ENCODE data around the gene ONECUT3. TPM values are rescaled to one million over a fixed set of nuclear protein-coding genes. Genes with fewer than 3 reads are reported as not detected.

Gene ONECUT3
- total and polyA plus RNA-seq, 10 of the 15 experiments (the other 5 are each of a cell fraction or from before 2014, with no cell fraction given), result not detected

- Histone ChIP-seq H3K79me2 (ENCODE audit: control insufficient read depth, insufficient read depth, low read length) (no peaks in the 10 kb centered on the region), H3K36me3 (ENCODE audit: control insufficient read depth in 2 of 2, insufficient read depth in 2 of 2, low read length in 1 of 2) (no peaks in the 10 kb centered on the region), H3K27ac (ENCODE audit: control insufficient read depth, insufficient read depth) (no peak overlapping the region), H4K20me1 (ENCODE audit: control insufficient read depth, insufficient read depth) (no peaks in the 10 kb centered on the region), H2AFZ (ENCODE audit: control insufficient read depth, low read depth, low read length) (no peak overlapping the region), H3K9me3 (replicated peaks; ENCODE audit: control insufficient read depth, insufficient read depth, low read length) (no peaks in the 10 kb centered on the region; the same call in 2 of the 3 replicates), H3K9ac (ENCODE audit: control insufficient read depth, insufficient read depth, low read length) (no peak overlapping the region), H3K4me3 (no peak overlapping the region), H3K4me1 (ENCODE audit: control insufficient read depth, insufficient read depth, low read length) (no peaks in the 10 kb centered on the region), H3K27me3 (replicated peaks in 1 of 2; ENCODE audit: control insufficient read depth in 2 of 2, insufficient read depth in 2 of 2, low read length in 1 of 2) (peaks cover 6 to 10% of the 10 kb centered on the region in 2 experiments), H3K4me2 (ENCODE audit: control insufficient read depth, insufficient read depth) (no peak overlapping the region)
- RAD21 ChIA-PET (ENCODE audit: unreplicated experiment), result no interaction called here
- no peak for TF ChIP-seq SIN3A (IDR thresholded peaks at IDR 0.05; ENCODE audit: low read depth, low read length)
- no peak for TF ChIP-seq DPF2 (IDR thresholded peaks at IDR 0.05)
- no peak for TF ChIP-seq ZNF207 (IDR thresholded peaks at IDR 0.05; ENCODE audit: borderline replicate concordance)
- 0 out of 2 replicates have a peak, but pooled peaks have one; percentile 5 for TF ChIP-seq RAD21 (IDR thresholded peaks at IDR 0.05; ENCODE audit: insufficient read depth, low read depth, low read length)
- no peak for TF ChIP-seq MEF2B (IDR thresholded peaks at IDR 0.05; ENCODE audit: partially characterized antibody, poor library complexity, severe bottlenecking)
- no peak for TF ChIP-seq HDAC2 (IDR thresholded peaks at IDR 0.05)
- TF ChIP-seq CREB1 (IDR thresholded peaks at IDR 0.05; ENCODE audit: low read depth), result no peak
- TF ChIP-seq FOXK2 (IDR thresholded peaks at IDR 0.05), result no peak
- FAIRE-seq, result no peak
- ATAC-seq, result no peak
- no TSS peak for BruUV-seq (replicated peaks)
- POLR2A ChIA-PET, result no interaction called here
- in situ Hi-C loops (cut with MboI) (no loop called here), intact Hi-C loops (cut with micrococcal nuclease; ENCODE audit: unreplicated experiment) (no loop called here)
- SMC1A ChIA-PET (ENCODE audit: uncharacterized antibody, unreplicated experiment), result interaction anchor here (1.2 kb wide), 1 partner anchor 14 kb away, joined by 3 read pairs; no protein-coding TSS in a partner anchor
- DNase-seq (ENCODE audit: low read depth, low spot score), result no peak
- CTCF ChIA-PET, result interaction anchor here (1.0 to 3.2 kb wide), 4 partner anchors 9 to 76 kb away, joined by 3 to 22 read pairs (median 10); no protein-coding TSS in a partner anchor
- WGBS (ENCODE audit: insufficient coverage, insufficient replicate concordance, low lambda C conversion rate, missing lambda C conversion rate), result 11% methylated on average over 8 of the region's 14 CpGs
Observed at GRCh38 chr19:1780272-1780958, 27.1 kb downstream of the ONECUT3 start.

- peaks cover 0 to 2% of the 10 kb centered on the region in 2 experiments; a peak in 3 of 4 replicates for H3K27me3 ChIP-seq (replicated peaks in 1 of 2; ENCODE audit: control insufficient read depth in 2 of 2, insufficient read depth in 2 of 2, low read length in 1 of 2)
- BruUV-seq (replicated peaks), result no TSS peak
- ATAC-seq (no peak), FAIRE-seq (no peak), DNase-seq (ENCODE audit: low read depth, low spot score) (no peak)
- no peak overlapping the region for H3K27ac ChIP-seq (ENCODE audit: control insufficient read depth, insufficient read depth)
- H2AFZ ChIP-seq (ENCODE audit: control insufficient read depth, low read depth, low read length), result no peak overlapping the region
- no peaks in the 10 kb centered on the region for H4K20me1 ChIP-seq (ENCODE audit: control insufficient read depth, insufficient read depth)
- ChIA-PET CTCF (interaction anchor here (0.6 to 3.2 kb wide), 6 partner anchors 11 to 110 kb away, joined by 3 to 22 read pairs (median 5); no protein-coding TSS in a partner anchor), RAD21 (ENCODE audit: unreplicated experiment) (no interaction called here), POLR2A (no interaction called here), SMC1A (ENCODE audit: uncharacterized antibody, unreplicated experiment) (no interaction called here)
- no peak overlapping the region for H3K4me2 ChIP-seq (ENCODE audit: control insufficient read depth, insufficient read depth)
- WGBS (ENCODE audit: insufficient coverage, insufficient replicate concordance, low lambda C conversion rate, missing lambda C conversion rate), result 45% methylated on average over 7 of the region's 7 CpGs
- no peaks in the 10 kb centered on the region for H3K36me3 ChIP-seq (ENCODE audit: control insufficient read depth in 2 of 2, insufficient read depth in 2 of 2, low read length in 1 of 2)
- no peaks in the 10 kb centered on the region for H3K79me2 ChIP-seq (ENCODE audit: control insufficient read depth, insufficient read depth, low read length)
- no peak overlapping the region for H3K4me3 ChIP-seq
- in situ Hi-C loops (cut with MboI), result no loop called here
- intact Hi-C loops (cut with micrococcal nuclease; ENCODE audit: unreplicated experiment), result no loop called here
- no peaks in the 10 kb centered on the region; the same call in 2 of the 3 replicates for H3K9me3 ChIP-seq (replicated peaks; ENCODE audit: control insufficient read depth, insufficient read depth, low read length)
- no peak overlapping the region for H3K9ac ChIP-seq (ENCODE audit: control insufficient read depth, insufficient read depth, low read length)
- no peaks in the 10 kb centered on the region for H3K4me1 ChIP-seq (ENCODE audit: control insufficient read depth, insufficient read depth, low read length)
- TF ChIP-seq E4F1 (IDR thresholded peaks at IDR 0.05; ENCODE audit: borderline replicate concordance, partially characterized antibody), result no peak
- no peak for TF ChIP-seq KAT2A (conservative IDR thresholded peaks at IDR 0.05; ENCODE audit: control insufficient read depth, low read depth, low read length)
- TF ChIP-seq GATAD2B (conservative IDR thresholded peaks at IDR 0.05; ENCODE audit: low read depth), result no peak
- no peak for TF ChIP-seq BCL11A (IDR thresholded peaks at IDR 0.05; ENCODE audit: low read depth, low read length)
- TF ChIP-seq E2F4 (IDR thresholded peaks at IDR 0.05; ENCODE audit: low read depth, low read length), result no peak
- no peak for TF ChIP-seq HCFC1 (IDR thresholded peaks at IDR 0.05; ENCODE audit: low read length)
- no peak for TF ChIP-seq TARDBP (IDR thresholded peaks at IDR 0.05; ENCODE audit: borderline replicate concordance)
- TF ChIP-seq SMC3 (IDR thresholded peaks at IDR 0.05; ENCODE audit: borderline replicate concordance, low read length), result no peak
- TF ChIP-seq FOXK2 (IDR thresholded peaks at IDR 0.05), result no peak
Observed at GRCh38 chr19:1782521-1782920, 29.2 kb downstream of the ONECUT3 start.
